Gastroesophageal sphincter (tissue), 4 donors: Measurements from ENCODE around the gene SLC35F3. TPM values are rescaled to one million over a fixed set of nuclear protein-coding genes. Genes with fewer than 3 reads are reported as not detected.

ENCODE experiments used
- ATAC-seq: fragments of 150-250 bp; one replicate; pipeline ENCODE4 v1.9.1; 2016; ENCODE audit warnings: mild to moderate bottlenecking, moderate library complexity
- H3K27ac ChIP-seq, 4 donors: fragments of 200-600 bp; sonication (generic) in 3 of 4; 1 replicate in 3 of 4; 2 replicates in 1 of 4; pipeline ENCODE4 v1.5.1; 2016 to 2019
- H3K27me3 ChIP-seq: fragments of 200-600 bp; sonication (generic); one replicate; pipeline ENCODE4 v1.5.1; 2019
- H3K36me3 ChIP-seq, 2 donors: fragments of 200-600 bp; sonication (generic); one replicate each; pipeline ENCODE4 v1.5.1; 2019; ENCODE audit warnings: control low read depth in 1 of 2
- H3K4me1 ChIP-seq, 3 donors: fragments of 200-600 bp; sonication (generic); 1 replicate in 2 of 3; 2 replicates in 1 of 3; pipeline ENCODE4 v1.5.1; 2016 to 2019; ENCODE audit warnings: control low read depth in 2 of 3
- H3K4me3 ChIP-seq, 2 donors: fragments of 200-600 bp; sonication (generic); one replicate each; pipeline ENCODE4 v1.5.1; 2019; ENCODE audit warnings: mild to moderate bottlenecking in 1 of 2, moderate library complexity in 1 of 2
- H3K9me3 ChIP-seq, 3 donors: fragments of 200-600 bp; sonication (generic); one replicate each; pipeline ENCODE4 v1.5.1; 2017 to 2019; ENCODE audit warnings: control low read depth in 2 of 3
- CTCF ChIP-seq, 4 experiments: fragments of 200-600 bp in 2 of 4; fragments of 450-650 bp in 2 of 4; sonication (generic) in 1 of 4; IDR thresholded peaks; one replicate each; pipeline ENCODE4 v1.5.1; 2017 to 2019; ENCODE audit warnings: antibody characterized with exemption in 4 of 4, mild to moderate bottlenecking in 2 of 4, moderate library complexity in 2 of 4
- EP300 ChIP-seq: sonication (generic); formaldehyde crosslinking; IDR thresholded peaks from one replicate; pipeline ENCODE4 v1.6.1; 2017; ENCODE audit warnings: antibody characterized with exemption, mild to moderate bottlenecking
- POLR2A ChIP-seq, 2 donors: fragments of 450-650 bp; IDR thresholded peaks; one replicate each; pipeline ENCODE4 v1.6.1; 2017; ENCODE audit warnings: antibody characterized with exemption in 2 of 2, mild to moderate bottlenecking in 2 of 2, moderate library complexity in 1 of 2
- POLR2AphosphoS5 ChIP-seq: sonication (generic); formaldehyde crosslinking; IDR thresholded peaks from one replicate; pipeline ENCODE4 v1.6.1; 2017; ENCODE audit warnings: antibody characterized with exemption
- WGBS, 2 donors: methylation state at CpG; one replicate each; pipeline ENCODE4 v1.1.5; 2018; ENCODE audit warnings: low coverage in 1 of 2; 5-methylcytosine and 5-hydroxymethylcytosine counted together
- total RNA-seq, 4 donors: library from RNA; depleted of rRNA; stranded (reverse); fragments of >200 nt; gene quantifications; one replicate each; pipeline ENCODE4 v1.1.0, GENCODE V29; 2016

SLC35F3 gene
- total RNA-seq, 4 donors from 2014 or later: 0.16 to 0.62 (median 0.54) TPM; not detected in 1

GRCh38 chr1:234134878-234135277 is 230.4 kb downstream of the SLC35F3 start:
- WGBS, 2 donors: 40% methylated on average over 1 of the region's 5 CpGs; no CpG with 5 or more reads in 1 of the 2 donors
- no peak for ATAC-seq
- no peaks in the 10 kb centered on the region for H3K36me3 ChIP-seq

GRCh38 chr1:234135501-234135900 is 231.0 kb downstream of the SLC35F3 start:
- Histone ChIP-seq H3K4me3 (no peak overlapping the region), H3K27ac (no peak overlapping the region), H3K4me1 (no peaks in the 10 kb centered on the region), H3K27me3 (peaks cover 5% of the 10 kb centered on the region), H3K9me3 (no peaks in the 10 kb centered on the region), H3K36me3 (no peaks in the 10 kb centered on the region)
- TF ChIP-seq EP300: no peak
- TF ChIP-seq CTCF (IDR thresholded peaks at IDR 0.05): no peak
- no peak for TF ChIP-seq POLR2AphosphoS5
- TF ChIP-seq POLR2A (IDR thresholded peaks at IDR 0.05): no peak
- ATAC-seq: no peak
- 56 to 72% methylated on average over 3 of the region's 4 CpGs for WGBS, 2 donors

More at GRCh38 chr1:234134878-234135277, 230.4 kb downstream of the SLC35F3 start:
- H3K27ac ChIP-seq: no peak overlapping the region
- TF ChIP-seq POLR2A (IDR thresholded peaks at IDR 0.05) (no peak), POLR2AphosphoS5 (no peak)
- no peak overlapping the region for H3K4me3 ChIP-seq
- no peaks in the 10 kb centered on the region for H3K9me3 ChIP-seq
- peaks cover 5% of the 10 kb centered on the region for H3K27me3 ChIP-seq
- no peaks in the 10 kb centered on the region for H3K4me1 ChIP-seq

- no peaks in the 10 kb centered on the region for H3K9me3 ChIP-seq
- no peak for ATAC-seq
- no peak overlapping the region for H3K27ac ChIP-seq
- TF ChIP-seq EP300 (no peak), CTCF (IDR thresholded peaks at IDR 0.05) (no peak), POLR2AphosphoS5 (no peak), POLR2A (IDR thresholded peaks at IDR 0.05) (no peak)
- H3K36me3 ChIP-seq: no peaks in the 10 kb centered on the region
- H3K27me3 ChIP-seq: peaks cover 4% of the 10 kb centered on the region
- H3K4me3 ChIP-seq: no peak overlapping the region
- H3K4me1 ChIP-seq: no peaks in the 10 kb centered on the region
These were observed 231.6 kb downstream of the SLC35F3 start for GRCh38 chr1:234136073-234136472.

- WGBS, 2 donors: 76 to 77% methylated on average over 6 of the region's 6 CpGs
- H3K27ac ChIP-seq: no peak overlapping the region
- H3K27me3 ChIP-seq: no peaks in the 10 kb centered on the region
- H3K9me3 ChIP-seq: no peaks in the 10 kb centered on the region
- TF ChIP-seq POLR2A (IDR thresholded peaks at IDR 0.05) (no peak), POLR2AphosphoS5 (no peak), EP300 (no peak), CTCF (IDR thresholded peaks at IDR 0.05) (no peak)
- H3K36me3 ChIP-seq: no peaks in the 10 kb centered on the region
- no peak for ATAC-seq
- no peak overlapping the region for H3K4me3 ChIP-seq
- no peaks in the 10 kb centered on the region for H3K4me1 ChIP-seq
These were observed 235.5 kb downstream of the SLC35F3 start for GRCh38 chr1:234139966-234140365.

- WGBS, 2 donors: 93% methylated on average over 9 of the region's 9 CpGs; no CpG with 5 or more reads in 1 of the 2 donors
These were observed 235.9 kb downstream of the SLC35F3 start for GRCh38 chr1:234140388-234140787.

More at GRCh38 chr1:234140388-234140787, 235.9 kb downstream of the SLC35F3 start:
- no peak overlapping the region for H3K4me3 ChIP-seq
- H3K36me3 ChIP-seq: no peaks in the 10 kb centered on the region
- H3K4me1 ChIP-seq: no peaks in the 10 kb centered on the region
- no peaks in the 10 kb centered on the region for H3K9me3 ChIP-seq
- H3K27me3 ChIP-seq: no peaks in the 10 kb centered on the region
- TF ChIP-seq POLR2AphosphoS5 (no peak), EP300 (no peak), CTCF (IDR thresholded peaks at IDR 0.05) (no peak), POLR2A (IDR thresholded peaks at IDR 0.05) (no peak)
- ATAC-seq: no peak
- no peak overlapping the region for H3K27ac ChIP-seq
